Measurements from ENCODE around the gene CHTOP. TPM values are rescaled to one million over a fixed set of nuclear protein-coding genes. Genes with fewer than 3 reads are reported as not detected.

The CHTOP gene
- total and polyA plus RNA-seq, 2 of the 8 experiments (the other 6 are each of a cell fraction or from before 2014, with no cell fraction given): 84.6 to 104 TPM

DNA sequence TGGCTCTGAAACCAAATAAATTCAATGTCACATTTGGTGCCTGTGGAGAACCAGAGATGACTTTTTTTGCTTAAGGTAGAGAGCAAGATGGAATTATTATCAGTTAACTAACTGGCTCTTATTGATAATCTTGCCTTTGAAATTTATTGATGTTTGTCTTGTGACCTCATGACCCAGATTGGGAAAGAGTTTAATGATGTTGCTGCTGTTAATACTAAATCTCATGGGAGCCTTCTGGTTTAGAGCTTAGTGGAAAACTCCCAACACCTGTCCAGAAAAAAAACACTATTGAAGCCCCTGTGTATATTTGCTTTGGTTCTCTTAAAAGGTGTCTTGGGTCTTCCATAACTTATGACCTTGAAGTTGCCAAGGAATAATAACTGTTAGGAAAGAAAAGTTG is 9.9 kb downstream of the CHTOP start (continued):
- TF ChIP-seq, protein P1, sequence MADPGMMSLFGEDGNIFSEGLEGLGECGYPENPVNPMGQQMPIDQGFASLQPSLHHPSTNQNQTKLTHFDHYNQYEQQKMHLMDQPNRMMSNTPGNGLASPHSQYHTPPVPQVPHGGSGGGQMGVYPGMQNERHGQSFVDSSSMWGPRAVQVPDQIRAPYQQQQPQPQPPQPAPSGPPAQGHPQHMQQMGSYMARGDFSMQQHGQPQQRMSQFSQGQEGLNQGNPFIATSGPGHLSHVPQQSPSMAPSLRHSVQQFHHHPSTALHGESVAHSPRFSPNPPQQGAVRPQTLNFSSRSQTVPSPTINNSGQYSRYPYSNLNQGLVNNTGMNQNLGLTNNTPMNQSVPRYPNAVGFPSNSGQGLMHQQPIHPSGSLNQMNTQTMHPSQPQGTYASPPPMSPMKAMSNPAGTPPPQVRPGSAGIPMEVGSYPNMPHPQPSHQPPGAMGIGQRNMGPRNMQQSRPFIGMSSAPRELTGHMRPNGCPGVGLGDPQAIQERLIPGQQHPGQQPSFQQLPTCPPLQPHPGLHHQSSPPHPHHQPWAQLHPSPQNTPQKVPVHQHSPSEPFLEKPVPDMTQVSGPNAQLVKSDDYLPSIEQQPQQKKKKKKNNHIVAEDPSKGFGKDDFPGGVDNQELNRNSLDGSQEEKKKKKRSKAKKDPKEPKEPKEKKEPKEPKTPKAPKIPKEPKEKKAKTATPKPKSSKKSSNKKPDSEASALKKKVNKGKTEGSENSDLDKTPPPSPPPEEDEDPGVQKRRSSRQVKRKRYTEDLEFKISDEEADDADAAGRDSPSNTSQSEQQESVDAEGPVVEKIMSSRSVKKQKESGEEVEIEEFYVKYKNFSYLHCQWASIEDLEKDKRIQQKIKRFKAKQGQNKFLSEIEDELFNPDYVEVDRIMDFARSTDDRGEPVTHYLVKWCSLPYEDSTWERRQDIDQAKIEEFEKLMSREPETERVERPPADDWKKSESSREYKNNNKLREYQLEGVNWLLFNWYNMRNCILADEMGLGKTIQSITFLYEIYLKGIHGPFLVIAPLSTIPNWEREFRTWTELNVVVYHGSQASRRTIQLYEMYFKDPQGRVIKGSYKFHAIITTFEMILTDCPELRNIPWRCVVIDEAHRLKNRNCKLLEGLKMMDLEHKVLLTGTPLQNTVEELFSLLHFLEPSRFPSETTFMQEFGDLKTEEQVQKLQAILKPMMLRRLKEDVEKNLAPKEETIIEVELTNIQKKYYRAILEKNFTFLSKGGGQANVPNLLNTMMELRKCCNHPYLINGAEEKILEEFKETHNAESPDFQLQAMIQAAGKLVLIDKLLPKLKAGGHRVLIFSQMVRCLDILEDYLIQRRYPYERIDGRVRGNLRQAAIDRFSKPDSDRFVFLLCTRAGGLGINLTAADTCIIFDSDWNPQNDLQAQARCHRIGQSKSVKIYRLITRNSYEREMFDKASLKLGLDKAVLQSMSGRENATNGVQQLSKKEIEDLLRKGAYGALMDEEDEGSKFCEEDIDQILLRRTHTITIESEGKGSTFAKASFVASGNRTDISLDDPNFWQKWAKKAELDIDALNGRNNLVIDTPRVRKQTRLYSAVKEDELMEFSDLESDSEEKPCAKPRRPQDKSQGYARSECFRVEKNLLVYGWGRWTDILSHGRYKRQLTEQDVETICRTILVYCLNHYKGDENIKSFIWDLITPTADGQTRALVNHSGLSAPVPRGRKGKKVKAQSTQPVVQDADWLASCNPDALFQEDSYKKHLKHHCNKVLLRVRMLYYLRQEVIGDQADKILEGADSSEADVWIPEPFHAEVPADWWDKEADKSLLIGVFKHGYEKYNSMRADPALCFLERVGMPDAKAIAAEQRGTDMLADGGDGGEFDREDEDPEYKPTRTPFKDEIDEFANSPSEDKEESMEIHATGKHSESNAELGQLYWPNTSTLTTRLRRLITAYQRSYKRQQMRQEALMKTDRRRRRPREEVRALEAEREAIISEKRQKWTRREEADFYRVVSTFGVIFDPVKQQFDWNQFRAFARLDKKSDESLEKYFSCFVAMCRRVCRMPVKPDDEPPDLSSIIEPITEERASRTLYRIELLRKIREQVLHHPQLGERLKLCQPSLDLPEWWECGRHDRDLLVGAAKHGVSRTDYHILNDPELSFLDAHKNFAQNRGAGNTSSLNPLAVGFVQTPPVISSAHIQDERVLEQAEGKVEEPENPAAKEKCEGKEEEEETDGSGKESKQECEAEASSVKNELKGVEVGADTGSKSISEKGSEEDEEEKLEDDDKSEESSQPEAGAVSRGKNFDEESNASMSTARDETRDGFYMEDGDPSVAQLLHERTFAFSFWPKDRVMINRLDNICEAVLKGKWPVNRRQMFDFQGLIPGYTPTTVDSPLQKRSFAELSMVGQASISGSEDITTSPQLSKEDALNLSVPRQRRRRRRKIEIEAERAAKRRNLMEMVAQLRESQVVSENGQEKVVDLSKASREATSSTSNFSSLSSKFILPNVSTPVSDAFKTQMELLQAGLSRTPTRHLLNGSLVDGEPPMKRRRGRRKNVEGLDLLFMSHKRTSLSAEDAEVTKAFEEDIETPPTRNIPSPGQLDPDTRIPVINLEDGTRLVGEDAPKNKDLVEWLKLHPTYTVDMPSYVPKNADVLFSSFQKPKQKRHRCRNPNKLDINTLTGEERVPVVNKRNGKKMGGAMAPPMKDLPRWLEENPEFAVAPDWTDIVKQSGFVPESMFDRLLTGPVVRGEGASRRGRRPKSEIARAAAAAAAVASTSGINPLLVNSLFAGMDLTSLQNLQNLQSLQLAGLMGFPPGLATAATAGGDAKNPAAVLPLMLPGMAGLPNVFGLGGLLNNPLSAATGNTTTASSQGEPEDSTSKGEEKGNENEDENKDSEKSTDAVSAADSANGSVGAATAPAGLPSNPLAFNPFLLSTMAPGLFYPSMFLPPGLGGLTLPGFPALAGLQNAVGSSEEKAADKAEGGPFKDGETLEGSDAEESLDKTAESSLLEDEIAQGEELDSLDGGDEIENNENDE (IDR thresholded peaks at IDR 0.05; ENCODE audit: insufficient replicate concordance, low read length): no peak
- TF ChIP-seq FOSL1 (IDR thresholded peaks at IDR 0.05; ENCODE audit: insufficient read depth, low read depth, low read length): no peak
- no peak for TF ChIP-seq TAF1 (IDR thresholded peaks at IDR 0.05; ENCODE audit: low read depth, low read length)
- TF ChIP-seq CBX8 (IDR thresholded peaks at IDR 0.05; ENCODE audit: borderline replicate concordance, low read depth, low read length): no peak
- TF ChIP-seq SRF (IDR thresholded peaks at IDR 0.05; ENCODE audit: low read depth, low read length): no peak
